ENCODE results near the gene IRX3.

IRX3 gene

DNA sequence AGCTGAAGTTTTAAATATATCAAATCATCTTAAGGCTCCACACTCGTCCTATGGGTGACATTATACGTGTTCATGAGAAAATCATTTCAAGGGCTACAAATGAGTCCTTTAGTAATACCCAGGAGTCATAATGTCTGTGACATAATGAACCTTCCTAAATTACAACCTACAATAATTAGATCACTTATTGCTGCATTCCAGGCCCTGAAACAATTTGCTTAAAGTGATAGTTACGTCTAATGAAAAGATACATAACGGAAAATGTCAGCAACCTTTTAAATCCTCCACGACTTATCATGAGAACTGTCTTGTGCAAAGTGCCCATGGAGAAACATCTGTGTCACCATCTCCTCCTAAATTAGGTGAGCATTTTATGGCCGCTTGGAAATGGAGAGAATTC is 43.4 kb downstream of the IRX3 start:
- CTCF ChIA-PET, result no interaction called here
- Histone ChIP-seq H3K36me3 (ENCODE audit: control insufficient read depth in 4 of 4, insufficient read depth in 4 of 4, low read length in 3 of 4) (no peaks in the 10 kb centered on the region), H3K4me1 (ENCODE audit: control extremely low read depth in 1 of 4, control insufficient read depth in 4 of 4, insufficient read depth in 4 of 4, low read length in 3 of 4) (peaks cover 0 to 4% (median 0%) of the 10 kb centered on the region in 4 experiments), H3K27ac (ENCODE audit: insufficient read depth in 1 of 2, low read depth in 1 of 2, low read length in 2 of 2, poor library complexity in 1 of 2, severe bottlenecking in 2 of 2) (no peak overlapping the region), H3K27me3 (replicated peaks in 2 of 5; ENCODE audit: control insufficient read depth in 4 of 5, insufficient read depth in 5 of 5, low read length in 4 of 5) (peaks cover 0 to 28% (median 2%) of the 10 kb centered on the region in 5 experiments), H3K4me3 (ENCODE audit: control insufficient read depth in 1 of 7, extremely low read depth in 1 of 7, insufficient read depth in 4 of 7, low read depth in 2 of 7, low read length in 6 of 7) (no peak overlapping the region), H3K9me3 (ENCODE audit: control extremely low read depth in 1 of 5, control insufficient read depth in 4 of 5, insufficient read depth in 2 of 5, low read depth in 1 of 5, low read length in 4 of 5) (peaks cover 0 to 2% (median 0%) of the 10 kb centered on the region in 5 experiments)
- no peak for DNase-seq
- POLR2A ChIA-PET, result interaction anchor here (0.8 kb wide), 1 partner anchor 29 kb away, joined by 4 read pairs; no protein-coding TSS in a partner anchor
- 98% methylated on average over 5 of the region's 6 CpGs for WGBS (ENCODE audit: insufficient coverage)

- Histone ChIP-seq H3K9me3 (ENCODE audit: control extremely low read depth in 1 of 5, control insufficient read depth in 4 of 5, insufficient read depth in 2 of 5, low read depth in 1 of 5, low read length in 4 of 5) (peaks cover 0 to 2% (median 0%) of the 10 kb centered on the region in 5 experiments), H3K27me3 (replicated peaks in 2 of 5; ENCODE audit: control insufficient read depth in 4 of 5, insufficient read depth in 5 of 5, low read length in 4 of 5) (peaks cover 0 to 28% (median 2%) of the 10 kb centered on the region in 5 experiments), H3K4me3 (ENCODE audit: control insufficient read depth in 1 of 7, extremely low read depth in 1 of 7, insufficient read depth in 4 of 7, low read depth in 2 of 7, low read length in 6 of 7) (no peak overlapping the region), H3K4me1 (ENCODE audit: control extremely low read depth in 1 of 4, control insufficient read depth in 4 of 4, insufficient read depth in 4 of 4, low read length in 3 of 4) (peaks cover 0 to 4% (median 0%) of the 10 kb centered on the region in 4 experiments), H3K27ac (ENCODE audit: insufficient read depth in 1 of 2, low read depth in 1 of 2, low read length in 2 of 2, poor library complexity in 1 of 2, severe bottlenecking in 2 of 2) (no peak overlapping the region), H3K36me3 (ENCODE audit: control insufficient read depth in 4 of 4, insufficient read depth in 4 of 4, low read length in 3 of 4) (no peaks in the 10 kb centered on the region)
- 83% methylated on average over 4 of the region's 4 CpGs for WGBS (ENCODE audit: insufficient coverage)
- ChIA-PET POLR2A (no interaction called here), CTCF (interaction anchor here (0.6 kb wide), 1 partner anchor 223 kb away, joined by 3 read pairs; no protein-coding TSS in a partner anchor)
- DNase-seq, result no peak
Measured at GRCh38 chr16:54242199-54242598, 44.4 kb downstream of the IRX3 start.

- ChIA-PET POLR2A (no interaction called here), CTCF (interaction anchor here (0.6 kb wide), 1 partner anchor 224 kb away, joined by 3 read pairs; no protein-coding TSS in a partner anchor)
- Histone ChIP-seq H3K27me3 (replicated peaks in 2 of 5; ENCODE audit: control insufficient read depth in 4 of 5, insufficient read depth in 5 of 5, low read length in 4 of 5) (peaks cover 0 to 27% (median 3%) of the 10 kb centered on the region in 5 experiments), H3K27ac (ENCODE audit: insufficient read depth in 1 of 2, low read depth in 1 of 2, low read length in 2 of 2, poor library complexity in 1 of 2, severe bottlenecking in 2 of 2) (no peak overlapping the region), H3K4me1 (ENCODE audit: control extremely low read depth in 1 of 4, control insufficient read depth in 4 of 4, insufficient read depth in 4 of 4, low read length in 3 of 4) (peaks cover 0 to 4% (median 0%) of the 10 kb centered on the region in 4 experiments), H3K36me3 (ENCODE audit: control insufficient read depth in 4 of 4, insufficient read depth in 4 of 4, low read length in 3 of 4) (no peaks in the 10 kb centered on the region), H3K9me3 (ENCODE audit: control extremely low read depth in 1 of 5, control insufficient read depth in 4 of 5, insufficient read depth in 2 of 5, low read depth in 1 of 5, low read length in 4 of 5) (peaks cover 0 to 2% (median 0%) of the 10 kb centered on the region in 5 experiments), H3K4me3 (ENCODE audit: control insufficient read depth in 1 of 7, extremely low read depth in 1 of 7, insufficient read depth in 4 of 7, low read depth in 2 of 7, low read length in 6 of 7) (no peak overlapping the region)
- DNase-seq, result no peak
- 20% methylated on average over 1 of the region's 6 CpGs for WGBS (ENCODE audit: insufficient coverage)
Measured at GRCh38 chr16:54241525-54241924, 45.1 kb downstream of the IRX3 start.

- WGBS (ENCODE audit: insufficient coverage), result 95% methylated on average over 7 of the region's 9 CpGs
- no peak for DNase-seq
- Histone ChIP-seq H3K4me3 (ENCODE audit: control insufficient read depth in 1 of 7, extremely low read depth in 1 of 7, insufficient read depth in 4 of 7, low read depth in 2 of 7, low read length in 6 of 7) (no peak overlapping the region), H3K27me3 (replicated peaks in 2 of 5; ENCODE audit: control insufficient read depth in 4 of 5, insufficient read depth in 5 of 5, low read length in 4 of 5) (peaks cover 0 to 28% (median 4%) of the 10 kb centered on the region in 5 experiments), H3K36me3 (ENCODE audit: control insufficient read depth in 4 of 4, insufficient read depth in 4 of 4, low read length in 3 of 4) (no peaks in the 10 kb centered on the region), H3K4me1 (ENCODE audit: control extremely low read depth in 1 of 4, control insufficient read depth in 4 of 4, insufficient read depth in 4 of 4, low read length in 3 of 4) (peaks cover 0 to 4% (median 0%) of the 10 kb centered on the region in 4 experiments), H3K27ac (ENCODE audit: insufficient read depth in 1 of 2, low read depth in 1 of 2, low read length in 2 of 2, poor library complexity in 1 of 2, severe bottlenecking in 2 of 2) (no peak overlapping the region), H3K9me3 (ENCODE audit: control extremely low read depth in 1 of 5, control insufficient read depth in 4 of 5, insufficient read depth in 2 of 5, low read depth in 1 of 5, low read length in 4 of 5) (no peaks in the 10 kb centered on the region)
- CTCF ChIA-PET, result interaction anchor here (0.5 kb wide), 1 partner anchor 578 kb away, joined by 3 read pairs; no protein-coding TSS in a partner anchor
- POLR2A ChIA-PET, result no interaction called here
Measured at GRCh38 chr16:54240271-54241129, 46.1 kb downstream of the IRX3 start.

DNA sequence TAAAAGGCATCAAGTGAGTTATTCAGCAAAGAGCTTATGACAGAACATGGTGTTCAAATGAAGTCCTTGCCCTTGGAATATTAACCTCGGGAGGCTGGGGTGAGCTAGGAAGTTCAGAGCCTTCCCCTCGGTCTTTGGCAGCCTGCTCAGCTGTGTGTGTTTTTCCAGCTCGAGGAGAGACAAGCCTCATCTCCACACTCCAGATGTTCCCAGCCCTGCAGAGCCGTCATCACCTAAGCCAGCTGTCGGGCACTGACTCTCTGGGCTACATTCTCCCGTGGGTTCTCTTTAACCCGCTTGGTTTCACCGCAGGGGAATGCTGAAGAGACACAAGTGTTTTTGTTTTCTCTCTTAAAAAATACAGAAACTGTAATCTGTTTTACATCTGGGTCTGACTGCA is 47.1 kb downstream of the IRX3 start:
- Histone ChIP-seq H3K27me3 (replicated peaks in 2 of 5; ENCODE audit: control insufficient read depth in 4 of 5, insufficient read depth in 5 of 5, low read length in 4 of 5) (peaks cover 0 to 22% (median 5%) of the 10 kb centered on the region in 5 experiments), H3K4me1 (ENCODE audit: control extremely low read depth in 1 of 4, control insufficient read depth in 4 of 4, insufficient read depth in 4 of 4, low read length in 3 of 4) (peaks cover 0 to 8% (median 5%) of the 10 kb centered on the region in 4 experiments), H3K36me3 (ENCODE audit: control insufficient read depth in 4 of 4, insufficient read depth in 4 of 4, low read length in 3 of 4) (no peaks in the 10 kb centered on the region), H3K27ac (ENCODE audit: insufficient read depth in 1 of 2, low read depth in 1 of 2, low read length in 2 of 2, poor library complexity in 1 of 2, severe bottlenecking in 2 of 2) (no peak overlapping the region), H3K4me3 (ENCODE audit: control insufficient read depth in 1 of 7, extremely low read depth in 1 of 7, insufficient read depth in 4 of 7, low read depth in 2 of 7, low read length in 6 of 7) (no peak overlapping the region), H3K9me3 (ENCODE audit: control extremely low read depth in 1 of 5, control insufficient read depth in 4 of 5, insufficient read depth in 2 of 5, low read depth in 1 of 5, low read length in 4 of 5) (peaks cover 0 to 1% (median 0%) of the 10 kb centered on the region in 5 experiments)
- ChIA-PET POLR2A (interaction anchor here (0.6 kb wide), 1 partner anchor 663 kb away, joined by 3 read pairs; no protein-coding TSS in a partner anchor), CTCF (no interaction called here)
- WGBS (ENCODE audit: insufficient coverage), result 79% methylated on average over 5 of the region's 8 CpGs
- no peak for DNase-seq

GRCh38 chr16:54236773-54237172 is 49.8 kb downstream of the IRX3 start:
- CTCF ChIA-PET, result no interaction called here
- POLR2A ChIA-PET, result no interaction called here
- 100% methylated on average over 2 of the region's 2 CpGs for WGBS (ENCODE audit: insufficient coverage)
- Histone ChIP-seq H3K36me3 (ENCODE audit: control insufficient read depth in 4 of 4, insufficient read depth in 4 of 4, low read length in 3 of 4) (no peaks in the 10 kb centered on the region), H3K4me1 (ENCODE audit: control extremely low read depth in 1 of 4, control insufficient read depth in 4 of 4, insufficient read depth in 4 of 4, low read length in 3 of 4) (peaks cover 0 to 7% (median 4%) of the 10 kb centered on the region in 4 experiments), H3K27ac (ENCODE audit: insufficient read depth in 1 of 2, low read depth in 1 of 2, low read length in 2 of 2, poor library complexity in 1 of 2, severe bottlenecking in 2 of 2) (no peak overlapping the region), H3K9me3 (ENCODE audit: control extremely low read depth in 1 of 5, control insufficient read depth in 4 of 5, insufficient read depth in 2 of 5, low read depth in 1 of 5, low read length in 4 of 5) (peaks cover 0 to 3% (median 0%) of the 10 kb centered on the region in 5 experiments), H3K27me3 (replicated peaks in 2 of 5; ENCODE audit: control insufficient read depth in 4 of 5, insufficient read depth in 5 of 5, low read length in 4 of 5) (peaks cover 0 to 24% (median 7%) of the 10 kb centered on the region in 5 experiments), H3K4me3 (ENCODE audit: control insufficient read depth in 1 of 7, extremely low read depth in 1 of 7, insufficient read depth in 4 of 7, low read depth in 2 of 7, low read length in 6 of 7) (no peak overlapping the region)
- no peak for DNase-seq

GRCh38 chr16:54233615-54234014 is 53.0 kb downstream of the IRX3 start:
- Histone ChIP-seq H3K9me3 (ENCODE audit: control extremely low read depth in 1 of 5, control insufficient read depth in 4 of 5, insufficient read depth in 2 of 5, low read depth in 1 of 5, low read length in 4 of 5) (peaks cover 0 to 6% (median 0%) of the 10 kb centered on the region in 5 experiments), H3K27me3 (replicated peaks in 2 of 5; ENCODE audit: control insufficient read depth in 4 of 5, insufficient read depth in 5 of 5, low read length in 4 of 5) (peaks cover 0 to 26% (median 5%) of the 10 kb centered on the region in 5 experiments), H3K36me3 (ENCODE audit: control insufficient read depth in 4 of 4, insufficient read depth in 4 of 4, low read length in 3 of 4) (no peaks in the 10 kb centered on the region), H3K4me3 (ENCODE audit: control insufficient read depth in 1 of 7, extremely low read depth in 1 of 7, insufficient read depth in 4 of 7, low read depth in 2 of 7, low read length in 6 of 7) (no peak overlapping the region), H3K4me1 (ENCODE audit: control extremely low read depth in 1 of 4, control insufficient read depth in 4 of 4, insufficient read depth in 4 of 4, low read length in 3 of 4) (peaks cover 0 to 7% (median 4%) of the 10 kb centered on the region in 4 experiments), H3K27ac (ENCODE audit: insufficient read depth in 1 of 2, low read depth in 1 of 2, low read length in 2 of 2, poor library complexity in 1 of 2, severe bottlenecking in 2 of 2) (no peak overlapping the region)
- CTCF ChIA-PET, result no interaction called here
- WGBS (ENCODE audit: insufficient coverage), result 85% methylated on average over 2 of the region's 4 CpGs
- DNase-seq, result no peak
- POLR2A ChIA-PET, result no interaction called here
